RPMI8226 (cell line): ENCODE measurements around the gene CHST12.
"Not testable (repeated sequence)": the region's sequence is repeated elsewhere in the genome, so short reads cannot be mapped to it uniquely, and the experiment has no call there.

ENCODE experiments used
- DNase-seq: peaks from one replicate; pipeline ENCODE4 v3.0.0-alpha.2; 2015

Gene CHST12

DNA sequence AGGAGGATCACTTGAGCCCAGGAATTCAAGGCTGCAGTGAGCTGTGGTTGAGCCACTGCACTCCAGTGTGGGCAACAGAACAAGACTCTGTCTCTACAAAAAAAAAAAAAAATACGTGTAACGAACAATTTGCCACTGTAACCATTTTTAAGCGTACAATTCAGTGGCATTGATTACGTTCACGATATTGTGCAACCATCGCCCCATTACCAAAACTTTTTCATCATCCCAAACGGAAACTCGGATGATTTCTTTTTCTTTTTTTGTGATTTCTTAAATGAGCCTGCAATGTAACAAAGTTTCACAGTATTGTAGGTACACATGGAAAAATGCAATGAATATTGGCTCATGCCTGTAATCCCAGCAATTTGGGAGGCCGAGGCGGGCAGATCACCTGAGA lies 63.3 kb downstream of the CHST12 start:
- DNase-seq, result no peak

DNA sequence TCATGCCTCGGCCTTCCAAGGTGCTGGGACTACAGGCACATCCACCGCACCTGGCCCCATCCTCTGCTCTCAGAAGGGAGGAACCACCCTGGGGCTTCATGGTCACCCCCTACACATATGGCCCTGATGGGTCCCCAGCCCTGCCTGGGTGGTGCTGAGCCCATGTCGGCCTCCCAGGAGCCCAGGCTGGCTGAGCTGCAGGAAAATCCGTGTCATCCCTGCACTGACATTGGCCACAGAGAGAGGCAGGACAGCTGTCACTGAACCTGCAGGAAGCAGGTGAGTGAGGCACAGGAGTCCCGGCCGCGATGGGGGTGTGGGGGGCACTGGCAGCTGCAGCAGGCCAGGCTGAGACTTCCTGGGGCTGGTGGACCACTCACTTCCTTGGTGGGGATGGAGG lies 64.8 kb downstream of the CHST12 start:
- no peak for DNase-seq

DNA sequence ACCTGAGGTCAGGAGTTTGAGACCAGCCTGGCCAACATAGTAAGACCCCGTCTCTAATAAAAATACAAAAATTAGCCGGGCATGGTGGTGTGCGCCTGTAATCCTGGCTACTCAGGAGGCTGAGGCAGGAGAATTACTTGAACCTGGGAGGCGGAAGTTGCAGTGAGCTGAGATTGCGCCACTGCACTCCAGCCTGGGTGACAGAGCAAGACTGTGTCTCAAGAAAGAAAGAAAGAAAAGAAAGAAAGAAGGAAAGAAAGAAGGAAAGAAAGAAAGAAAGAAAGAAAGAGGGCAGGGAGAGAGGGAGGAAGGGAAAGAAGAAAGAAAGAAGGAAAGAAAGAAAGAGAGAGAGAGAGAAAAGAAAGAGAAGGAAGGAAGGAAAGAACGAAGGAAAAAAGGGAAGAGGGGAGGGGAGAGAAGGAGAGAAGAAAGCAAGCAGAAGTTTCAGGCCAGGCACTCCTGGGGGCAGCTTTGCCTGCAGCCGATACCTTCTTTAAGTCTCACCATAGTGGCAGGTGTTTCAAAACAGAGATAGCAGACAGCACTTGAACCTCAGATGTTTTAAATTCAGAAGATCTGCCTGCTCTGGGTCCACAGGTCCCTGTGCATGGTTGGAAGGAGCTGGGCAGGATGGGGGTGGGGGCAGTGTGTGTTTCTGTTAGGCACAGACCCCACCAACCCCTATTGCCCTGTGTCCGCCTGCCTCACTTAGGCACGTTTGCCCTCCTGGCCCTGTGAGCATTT lies 66.2 kb downstream of the CHST12 start:
- DNase-seq, result not testable (repeated sequence)

DNA sequence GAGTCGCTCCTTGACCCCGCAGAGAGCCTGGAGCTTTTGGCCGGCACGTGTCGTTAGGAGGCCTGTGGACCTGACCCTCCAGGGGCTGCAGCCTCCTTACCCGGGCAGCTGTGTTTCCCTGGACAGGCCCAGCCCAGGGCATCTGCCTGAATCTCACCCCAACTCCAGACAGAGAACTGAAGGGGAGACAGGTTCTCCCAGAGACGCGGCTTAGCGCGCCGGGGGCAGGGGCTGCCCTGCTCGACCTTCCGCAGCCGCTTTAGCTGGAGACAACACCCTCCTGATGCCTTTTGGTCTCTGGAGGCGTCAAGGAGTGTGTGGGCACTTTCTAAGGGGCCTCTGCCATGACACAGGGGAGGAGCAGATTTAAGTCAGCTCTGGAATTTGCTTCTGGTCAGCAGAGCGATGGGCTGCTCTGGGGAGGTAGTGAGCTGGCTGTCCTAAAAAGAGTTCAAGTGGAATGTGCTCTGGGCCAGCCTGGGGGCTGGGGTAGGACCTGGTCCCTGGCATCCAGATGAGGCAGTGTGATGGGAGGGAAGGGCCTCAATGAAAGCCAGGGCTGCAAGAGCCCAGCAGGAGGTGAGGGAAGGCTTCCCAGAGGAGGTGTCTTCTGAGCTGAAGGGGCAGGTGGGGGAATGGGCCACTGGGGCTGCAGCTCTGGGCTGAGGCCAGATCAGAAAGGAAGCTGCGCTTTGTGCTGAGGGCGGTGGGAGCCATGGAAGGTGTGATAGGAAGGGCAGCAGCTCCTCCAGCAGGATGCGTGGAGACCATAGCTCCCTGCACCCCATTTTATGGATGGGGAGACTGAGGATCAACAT lies 67.0 kb downstream of the CHST12 start:
- no peak for DNase-seq

DNA sequence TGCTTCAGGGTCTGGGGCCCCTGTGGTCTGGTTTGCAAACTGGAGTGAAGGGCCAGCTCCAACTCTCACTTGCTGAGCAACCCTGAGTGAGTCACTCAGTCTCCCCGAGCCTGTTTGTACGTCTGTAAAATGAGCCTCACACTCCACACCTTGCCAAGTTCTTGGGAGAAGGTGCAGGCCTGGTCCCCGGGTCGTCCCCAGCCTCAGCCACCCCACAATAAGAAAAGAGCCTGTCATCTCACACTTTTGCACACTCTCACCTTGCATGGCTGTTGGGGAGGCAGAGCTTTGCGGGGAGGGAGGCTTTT lies 67.6 kb downstream of the CHST12 start:
- DNase-seq, result no peak

DNA sequence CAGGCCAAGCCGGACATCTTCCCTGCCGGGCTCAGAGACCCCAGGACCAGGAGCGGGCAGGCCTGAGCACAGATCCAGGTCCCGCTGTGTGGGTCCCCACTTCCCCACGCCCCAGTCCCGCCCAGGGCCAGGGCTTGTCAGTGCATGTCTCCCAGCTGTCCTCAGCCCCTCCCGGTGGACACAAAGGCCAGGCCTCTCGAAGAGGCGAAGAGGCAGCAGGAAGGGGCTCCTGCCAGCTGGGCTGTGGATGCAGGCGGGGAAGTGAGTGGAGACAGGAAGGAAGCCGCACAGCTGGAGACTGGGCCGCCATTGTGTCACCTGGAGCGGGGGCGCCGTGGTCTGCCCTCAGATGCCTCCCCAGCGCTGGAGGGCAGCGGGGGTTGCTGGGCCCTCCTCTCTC lies 68.0 kb downstream of the CHST12 start:
- no peak for DNase-seq

DNA sequence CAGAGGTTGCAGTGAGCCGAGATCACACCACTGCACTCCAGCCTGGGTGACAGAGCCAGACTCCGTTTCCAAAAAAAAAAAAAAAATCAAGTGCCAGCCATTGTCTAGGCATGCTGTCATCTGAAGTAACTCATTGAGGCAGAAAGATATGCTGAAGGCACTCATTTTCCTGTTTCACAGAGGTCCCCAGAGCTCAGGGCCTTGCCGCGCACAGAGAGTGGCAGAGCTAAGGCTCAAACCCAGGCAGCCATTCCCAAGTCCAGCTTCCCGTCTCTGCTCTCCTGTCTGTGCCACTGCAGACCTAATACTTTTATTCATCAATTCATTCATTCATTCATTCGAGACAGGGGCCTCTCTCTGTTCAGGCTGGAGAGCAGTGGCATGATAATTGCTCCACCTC lies 69.3 kb downstream of the CHST12 start:
- no peak for DNase-seq

DNA sequence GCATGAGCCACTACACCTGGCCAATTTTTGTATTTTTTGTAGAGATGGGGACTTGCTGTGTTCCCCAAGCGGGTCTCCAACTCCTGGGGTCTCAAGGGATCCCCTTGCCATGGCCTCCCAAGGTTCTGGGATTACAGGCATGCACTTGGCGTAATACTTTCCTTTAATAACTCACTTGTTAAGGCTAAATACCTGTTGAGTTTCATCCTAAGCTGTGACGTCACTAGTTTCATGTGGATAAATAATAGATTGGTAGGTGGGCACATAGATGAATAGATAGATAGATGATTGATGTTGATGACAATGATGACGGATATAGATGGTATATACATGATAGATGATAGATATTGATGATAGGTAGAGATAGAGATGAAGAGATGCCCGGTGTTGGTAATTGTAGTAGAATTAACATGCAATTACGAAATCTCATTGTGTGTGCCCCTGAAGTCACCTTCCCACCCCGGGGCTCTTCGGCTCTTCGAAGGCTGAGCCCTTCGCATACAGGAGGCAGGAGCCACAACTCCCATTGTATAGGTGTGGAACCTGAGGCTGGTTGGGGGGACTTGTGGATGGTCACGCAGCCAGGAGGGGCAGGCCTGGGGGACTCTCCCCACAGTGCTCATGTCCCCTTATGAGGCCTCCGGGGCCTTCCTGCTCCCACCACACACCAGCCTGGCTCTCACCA lies 70.2 kb downstream of the CHST12 start:
- no peak for DNase-seq

DNA sequence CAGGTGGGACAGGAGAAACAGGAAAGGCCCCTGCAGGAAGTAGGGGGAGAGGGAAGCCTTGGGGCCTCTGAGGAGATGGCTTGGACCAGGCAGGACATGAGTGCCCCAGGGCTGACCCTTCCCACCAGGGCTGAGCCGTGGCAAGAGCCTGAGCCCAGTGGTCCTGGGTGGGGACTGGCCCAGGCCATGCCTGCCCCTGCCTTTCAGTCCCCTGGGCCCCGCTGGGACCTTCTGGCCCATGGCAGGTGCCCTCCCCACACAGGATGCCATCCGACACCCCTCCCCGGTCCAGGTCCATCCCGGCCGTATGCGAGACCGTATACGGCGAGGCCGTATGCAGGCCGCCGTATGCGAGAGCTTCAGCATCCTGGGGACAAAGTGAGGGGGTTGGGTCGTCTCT lies 70.8 kb downstream of the CHST12 start:
- DNase-seq, result no peak

DNA sequence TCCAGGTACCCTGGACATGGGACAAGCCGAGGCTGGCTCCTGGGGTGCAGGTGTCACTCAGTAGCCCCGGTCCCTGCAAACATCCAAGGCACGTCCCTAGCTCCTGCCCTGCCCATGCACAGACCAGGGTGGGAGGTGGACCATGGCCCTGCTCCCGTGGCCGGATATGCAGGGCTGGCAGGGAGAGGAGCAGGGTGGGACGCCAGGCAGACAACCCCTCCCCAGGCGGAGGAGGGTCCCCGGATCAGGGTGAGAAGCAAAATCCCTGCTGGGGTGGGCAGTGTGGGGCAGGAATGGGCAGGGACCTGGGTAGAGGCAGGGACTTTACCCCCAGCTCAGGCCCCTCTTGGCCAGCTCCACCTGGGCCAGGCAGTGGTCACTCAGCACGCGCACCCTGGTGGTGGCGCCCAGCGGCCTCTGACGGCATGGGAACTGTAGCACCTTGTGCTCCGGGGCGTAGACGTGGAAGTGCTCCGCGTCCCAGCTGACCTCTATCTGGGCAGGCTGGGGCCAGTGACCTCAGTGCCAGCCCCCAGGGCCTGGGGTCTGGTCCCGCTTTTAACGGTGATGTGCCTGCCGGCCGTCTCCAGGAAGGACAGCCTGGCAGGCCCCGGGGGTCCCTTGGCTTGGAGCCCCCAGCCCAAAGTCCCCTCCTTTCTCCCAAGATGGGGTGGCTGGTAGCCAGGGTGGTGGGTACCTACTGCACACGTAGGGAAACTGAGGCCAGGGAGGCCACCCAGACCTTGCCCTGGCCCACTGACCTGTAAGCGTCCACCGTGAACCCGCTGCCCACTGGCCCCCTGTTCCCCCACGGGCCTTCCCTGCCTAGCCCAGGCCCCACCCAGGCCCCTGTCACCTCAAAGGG lies 71.6 kb downstream of the CHST12 start:
- no peak for DNase-seq

DNA sequence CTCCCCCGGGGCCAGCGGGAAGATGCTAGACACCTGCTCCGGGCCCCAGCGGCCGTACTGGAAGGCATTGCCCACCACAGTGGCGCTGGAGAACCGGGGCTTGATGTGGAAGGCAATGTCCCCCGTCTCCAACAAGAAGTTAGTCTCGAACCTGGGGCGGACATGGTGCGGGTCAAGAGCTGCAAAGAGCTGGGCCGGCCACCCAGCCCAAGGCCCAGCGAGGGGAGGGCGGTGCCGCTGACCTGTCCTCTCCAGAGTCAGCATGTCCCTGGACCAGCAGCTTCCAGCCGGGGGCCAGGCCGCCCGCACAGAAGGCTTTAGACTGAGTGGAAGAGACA lies 72.2 kb downstream of the CHST12 start:
- no peak for DNase-seq

DNA sequence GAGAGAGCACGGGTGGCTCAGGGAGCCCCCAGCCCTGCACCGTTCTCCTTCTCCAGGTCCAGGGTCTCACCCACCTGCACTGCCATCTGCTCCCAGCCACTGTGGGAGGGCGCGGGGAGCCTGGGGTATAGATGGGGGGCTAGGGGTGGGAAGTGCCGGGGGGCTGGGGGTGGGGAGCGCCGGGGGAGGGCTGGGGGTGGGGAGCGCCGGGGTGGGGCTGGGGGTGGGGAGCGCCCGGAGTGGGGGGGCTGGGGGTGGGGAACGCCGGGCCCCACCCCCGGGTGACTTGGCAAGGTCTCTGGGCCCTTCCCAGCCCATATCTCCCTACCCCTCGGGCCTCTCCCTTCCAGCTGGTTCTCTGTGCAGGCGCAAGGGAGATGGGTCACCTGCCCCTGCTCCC lies 72.9 kb downstream of the CHST12 start, which contains the start of gene GRIFIN:
Gene GRIFIN (minus strand): TSS at position 101 of the 400 bp plus-strand sequence. CDS start 15 bp downstream, at position 86.
- DNase-seq, result no peak

DNA sequence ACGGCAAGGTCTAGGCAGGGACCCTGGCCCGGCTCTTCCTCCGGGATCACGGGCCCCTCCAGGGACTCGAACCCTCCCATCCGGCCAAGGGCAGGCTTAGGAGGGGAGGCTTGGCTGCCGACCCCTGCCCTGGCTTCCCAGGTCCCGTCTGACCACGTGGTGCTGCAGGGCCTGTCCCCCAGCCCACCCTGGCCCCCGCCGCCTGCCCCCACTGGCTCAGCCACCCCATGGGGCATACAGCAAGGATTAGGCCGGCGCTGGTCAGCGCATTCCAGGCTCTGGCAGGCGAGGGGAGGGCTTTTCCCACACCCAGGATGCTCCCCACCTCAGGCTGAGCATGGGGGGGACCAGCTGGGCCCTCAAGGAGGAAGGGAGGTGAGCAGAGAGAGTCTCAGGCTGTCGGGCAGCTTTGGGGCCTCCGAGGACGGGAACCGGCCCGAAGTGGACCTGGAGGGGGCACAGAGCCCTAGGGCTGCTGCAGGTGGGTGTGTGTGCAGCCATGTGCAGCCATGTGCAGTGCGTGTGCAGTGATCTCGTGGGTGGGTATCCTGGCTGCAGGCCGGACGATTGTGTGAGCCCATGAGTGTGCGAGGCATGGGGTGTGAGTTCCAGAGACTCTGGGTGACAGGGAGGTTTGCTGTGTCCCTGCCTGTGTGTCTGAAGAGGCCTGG lies 73.5 kb downstream of the CHST12 start:
- no peak for DNase-seq

DNA sequence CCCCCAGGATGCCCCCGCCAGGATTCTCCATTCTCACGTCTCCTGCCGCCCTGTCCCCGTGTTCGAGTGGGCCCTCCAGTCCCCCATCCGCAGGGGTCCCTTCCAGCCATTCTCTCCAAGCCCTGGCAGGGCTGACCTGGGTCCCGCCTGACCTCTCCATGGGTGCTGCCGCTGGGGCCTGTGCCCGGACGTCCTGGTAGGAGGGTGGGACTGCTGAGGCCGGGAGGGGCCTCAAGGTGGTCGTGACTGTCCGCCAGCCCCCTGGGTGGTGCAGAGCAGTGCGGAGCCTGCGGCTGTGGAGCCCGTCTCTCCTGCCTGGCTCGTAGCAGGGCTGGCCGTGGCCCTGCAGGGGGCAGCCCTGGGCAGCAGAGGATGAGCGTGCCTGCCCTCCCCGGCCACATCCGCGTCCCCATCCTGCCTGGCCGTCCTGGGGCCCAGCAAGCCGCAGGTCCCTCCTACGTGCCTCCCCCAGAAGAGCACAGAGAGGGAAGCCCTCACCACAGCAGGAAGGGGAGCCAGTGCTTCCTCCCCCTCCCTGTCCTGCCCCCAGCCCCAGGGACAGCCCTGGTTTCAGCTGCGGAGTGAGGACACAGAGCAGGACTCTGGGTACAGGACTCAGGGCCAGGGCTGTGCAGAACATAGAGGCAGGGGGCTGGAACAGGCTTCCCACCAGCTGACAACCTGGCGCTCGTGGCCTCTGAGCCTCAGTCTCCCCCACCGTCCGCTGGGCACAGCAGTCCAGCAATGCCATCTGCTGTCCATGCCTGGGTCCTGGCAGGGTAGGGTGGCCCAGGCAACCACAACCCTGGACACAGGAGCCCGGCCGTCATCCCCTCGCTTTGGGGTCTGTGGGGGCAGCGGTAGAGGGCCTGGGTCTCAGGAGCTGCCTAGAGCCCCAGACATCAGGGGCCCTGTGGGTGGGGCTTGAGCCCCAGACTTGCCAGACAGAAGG lies 74.3 kb downstream of the CHST12 start:
- peak; percentile 75 for DNase-seq

DNA sequence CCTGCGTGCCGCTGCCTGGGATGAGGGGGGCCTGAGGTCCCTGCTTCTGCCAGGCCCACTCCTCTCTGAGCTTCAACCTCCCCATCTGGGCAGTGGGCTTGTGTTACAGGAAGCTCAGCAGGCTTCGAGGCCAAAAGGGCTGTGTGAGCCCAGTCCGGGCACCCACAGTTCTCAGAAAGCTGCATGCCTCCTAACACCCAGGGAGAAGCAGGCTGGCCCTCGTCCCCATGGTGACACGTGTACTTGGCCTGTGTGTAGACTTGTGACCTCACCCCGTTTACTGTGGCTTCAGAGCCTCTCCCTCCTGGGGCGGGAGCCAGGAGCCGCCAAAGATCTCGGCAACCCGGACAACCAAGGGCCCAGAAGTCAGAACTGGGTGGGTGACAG lies 75.0 kb downstream of the CHST12 start:
- peak; percentile 73 for DNase-seq

DNA sequence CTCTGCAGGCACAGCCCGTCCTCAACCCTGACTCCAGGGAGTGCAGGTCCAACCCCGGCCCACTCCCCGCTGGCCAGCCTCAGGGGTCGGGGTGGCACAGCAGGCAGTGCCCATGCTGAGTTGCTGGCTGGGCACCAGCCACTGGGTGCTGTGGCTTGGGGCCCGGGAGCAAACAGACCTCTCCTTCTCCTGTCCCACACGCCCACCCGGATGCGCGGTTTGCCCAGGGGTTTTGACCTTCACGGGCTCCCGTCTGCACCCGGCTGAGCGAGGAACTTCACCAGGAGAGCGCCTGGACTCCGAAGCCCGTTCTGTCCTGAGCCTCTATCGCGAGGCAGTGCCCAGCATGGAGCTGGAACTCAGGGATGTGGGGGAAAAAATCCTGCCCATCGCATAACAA lies 75.4 kb downstream of the CHST12 start:
- DNase-seq, result no peak

DNA sequence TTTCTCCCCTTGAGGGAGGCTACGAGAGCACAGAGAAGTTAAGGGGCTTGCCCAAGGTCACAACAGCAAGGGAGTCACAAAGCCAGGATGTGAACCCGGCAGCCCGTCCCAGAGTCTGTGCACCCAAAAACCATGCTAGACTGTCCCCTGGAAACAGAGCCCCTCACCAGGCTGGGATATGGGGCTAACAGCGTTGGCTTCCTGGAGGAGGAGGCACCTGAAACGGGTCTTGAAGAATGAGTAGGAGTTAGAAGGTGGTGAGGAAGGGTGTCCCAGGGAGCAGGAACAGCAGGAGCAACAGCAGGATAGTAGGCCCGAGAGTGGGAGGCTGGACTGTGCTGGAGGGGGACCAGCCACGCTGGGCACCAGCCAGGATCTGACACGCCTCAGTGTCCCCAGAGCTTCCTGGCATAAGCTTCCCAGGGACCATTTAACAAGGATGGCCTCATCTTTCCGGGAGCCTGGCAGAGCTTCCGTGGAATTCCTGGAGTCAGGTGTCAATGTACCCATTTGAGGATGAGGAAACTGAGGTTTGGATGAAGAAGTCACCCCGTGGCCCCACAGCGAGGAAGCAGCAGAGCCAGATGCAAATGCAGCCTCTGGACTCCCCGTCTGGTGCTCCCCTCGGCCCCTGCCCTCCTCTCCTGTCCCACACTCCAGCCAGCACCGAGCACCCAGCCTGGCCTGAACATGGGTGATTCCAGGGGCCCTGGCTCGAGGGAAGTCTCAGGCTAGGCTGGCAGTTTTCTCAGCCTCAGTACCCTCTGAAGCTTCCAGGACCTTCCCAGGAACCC lies 76.1 kb downstream of the CHST12 start:
- DNase-seq, result no peak

DNA sequence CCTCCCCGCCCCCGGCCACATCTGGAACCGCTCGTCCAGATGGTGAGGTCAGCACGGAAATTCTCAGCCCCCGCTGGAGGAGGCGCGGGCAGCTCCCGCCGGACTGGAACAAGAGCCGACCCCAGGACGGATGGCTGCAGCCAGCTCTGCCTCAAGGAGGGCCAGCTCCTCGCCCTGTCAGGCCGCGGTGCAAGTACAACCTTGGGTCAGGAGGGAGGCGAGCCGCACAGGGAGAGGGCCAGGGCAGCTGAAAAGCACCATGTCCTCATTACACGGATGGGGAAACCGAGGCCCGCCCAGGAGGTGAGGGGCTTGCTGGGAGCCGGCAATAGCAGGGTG lies 76.6 kb downstream of the CHST12 start:
- DNase-seq, result no peak

DNA sequence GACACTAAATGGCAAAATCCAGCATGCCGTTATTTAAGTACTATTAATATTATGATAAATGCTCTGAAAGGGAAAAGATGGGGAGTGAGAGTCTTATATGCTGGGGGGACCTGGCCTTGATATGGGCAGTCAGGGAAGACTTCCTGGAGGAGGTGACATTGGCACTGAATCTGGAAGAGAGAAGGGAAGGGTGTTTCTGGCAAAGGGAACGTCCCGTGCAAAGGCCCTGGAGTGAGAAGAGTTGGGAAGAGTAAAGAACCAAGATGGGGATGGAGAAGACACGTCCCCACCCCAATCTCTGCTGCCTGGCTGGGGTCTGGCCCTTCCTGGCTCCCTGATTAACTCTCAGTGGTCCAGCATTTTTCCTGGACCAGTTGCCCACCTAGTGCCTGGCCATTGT lies 77.8 kb downstream of the CHST12 start:
- DNase-seq, result no peak

DNA sequence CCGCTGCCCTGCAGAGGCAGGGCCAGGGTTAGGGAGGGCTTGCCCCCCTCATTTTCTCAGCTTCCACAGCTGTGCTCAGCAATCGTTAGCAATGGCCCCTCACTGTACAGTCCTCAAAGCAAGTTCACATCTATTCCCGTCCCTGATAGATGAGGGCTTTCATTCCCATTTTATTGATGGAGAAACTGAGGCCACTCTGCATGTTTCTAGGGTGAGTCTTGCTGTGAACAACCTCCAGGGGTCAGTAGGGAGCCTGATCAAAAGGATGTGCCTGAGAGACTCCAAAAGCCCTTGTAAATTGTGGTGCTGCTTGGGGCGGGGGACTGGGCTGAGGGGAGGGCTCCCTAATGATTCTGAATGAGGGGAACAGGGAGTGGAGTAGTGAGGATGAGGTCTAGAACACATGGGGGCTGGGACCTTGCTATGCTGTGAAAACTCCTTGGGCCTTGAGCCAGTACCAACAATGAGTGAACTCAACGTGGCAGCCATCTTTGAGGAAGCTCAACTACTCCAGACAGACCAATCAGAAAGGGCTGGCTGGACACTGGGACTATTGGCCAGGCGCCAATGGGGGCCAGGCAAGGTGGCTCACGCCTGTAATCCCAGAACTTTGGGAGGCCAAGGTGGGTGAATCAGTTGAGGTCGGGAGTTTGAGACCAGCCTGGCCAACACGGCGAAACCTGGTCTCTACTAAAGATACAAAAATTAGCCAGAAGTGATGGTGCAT lies 79.5 kb downstream of the CHST12 start:
- no peak for DNase-seq
